ENCODE results near the gene GASK1A.

GASK1A gene

DNA sequence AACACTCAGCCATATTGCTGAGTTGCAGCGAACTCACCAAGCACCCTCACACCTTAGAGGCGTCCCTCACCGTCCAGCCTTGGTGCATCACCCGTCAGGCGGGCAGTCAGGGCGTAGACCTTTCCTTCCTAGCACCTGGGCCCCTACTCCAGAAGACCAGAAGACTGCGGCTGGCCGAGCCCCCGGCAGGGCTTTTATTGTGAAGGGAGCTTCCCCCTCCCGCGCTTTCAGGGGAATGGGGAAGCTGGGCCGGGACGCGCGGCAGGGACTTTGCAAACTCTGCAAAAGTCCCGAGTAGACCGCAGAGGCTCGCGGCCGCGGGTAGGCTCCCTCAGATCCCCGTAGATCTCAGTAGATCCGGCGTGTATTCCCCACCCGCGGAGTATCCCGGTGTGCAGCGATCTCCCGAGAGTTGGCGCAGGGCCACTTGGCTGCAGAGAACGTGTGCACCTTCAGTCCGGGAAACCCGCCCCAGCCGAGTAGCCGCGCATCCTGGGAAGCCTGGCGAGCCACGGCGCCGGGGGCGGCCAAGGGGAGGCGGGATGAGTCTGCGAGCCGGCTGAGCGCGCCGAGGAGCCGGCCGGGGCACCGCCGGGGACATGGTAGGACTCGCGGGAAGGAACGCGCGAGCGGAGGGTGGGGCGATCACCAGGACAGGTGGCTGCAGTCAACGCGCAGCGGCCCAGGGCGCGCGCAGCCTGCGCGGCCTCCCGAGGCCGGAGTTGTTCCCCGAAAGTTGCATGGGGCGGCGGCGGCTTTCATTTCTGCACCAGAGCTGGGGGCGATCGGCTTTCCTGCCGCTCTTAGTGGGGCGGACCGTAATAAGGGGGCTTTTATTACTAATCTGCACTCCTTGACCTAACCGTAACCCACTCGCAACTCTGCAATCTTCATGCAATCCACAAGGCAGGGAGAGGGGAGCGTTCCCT lies at the start of gene GASK1A:
Gene GASK1A (plus strand): TSS at position 268 of the 929 bp plus-strand sequence. CDS start 332 bp downstream, at position 600.
- peak within 1 kb of the TSS in 7 of 11 experiments; percentile 43 to 57 (median 50); a peak in 9 of 22 replicates for H3K9ac ChIP-seq
- H3K4me2 ChIP-seq: peak within 1 kb of the TSS; percentile 88 to 99 (median 92)
- TF ChIP-seq Cebpa-rat (IDR thresholded peaks at IDR 0.05): no peak
- H3K27me3 ChIP-seq: peaks cover 41 to 51% (median 48%) of the 10 kb centered on the region in 11 experiments
- peaks cover 3 to 12% (median 8%) of the 10 kb centered on the region in 10 experiments; a peak in 16 of 20 replicates for H3K4me1 ChIP-seq
- peaks cover 0 to 5% (median 0%) of the 10 kb centered on the region in 11 experiments; a peak in 2 of 22 replicates for H4K20me1 ChIP-seq
- H3K4me3 ChIP-seq: peak within 1 kb of the TSS; percentile 53 to 75 (median 63)
- no peak within 1 kb of the TSS for H3K27ac ChIP-seq
- H3K36me3 ChIP-seq: 0 out of 22 replicates have a peak, but pooled peaks cover 0 to 1% (median 0%) of the 10 kb centered on the region in 11 experiments
- peaks cover 29 to 49% (median 32%) of the 10 kb centered on the region in 11 experiments for H3K9me3 ChIP-seq (replicated peaks in 1 of 11)

DNA sequence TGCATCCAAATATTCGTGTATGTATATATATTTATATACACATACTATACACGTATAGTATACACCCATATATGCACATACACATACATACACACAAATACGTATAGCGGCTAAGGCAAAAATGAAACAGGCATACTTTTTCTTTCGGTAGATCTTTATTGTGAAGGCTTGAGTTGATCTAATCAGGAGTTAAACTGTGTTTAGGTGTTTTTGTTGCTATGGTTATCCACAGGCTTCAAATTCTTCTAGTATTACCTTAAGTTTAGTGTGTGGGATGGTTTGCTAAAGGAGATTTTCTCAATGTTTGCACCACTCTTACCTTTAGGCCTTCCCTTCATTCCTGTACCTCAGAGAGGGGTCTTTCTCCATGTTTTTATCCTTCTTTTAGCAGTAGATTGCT lies 45.0 kb upstream of the GASK1A start:
- H3K27ac ChIP-seq: no peak overlapping the region
- H3K4me1 ChIP-seq: no peaks in the 10 kb centered on the region
- H3K36me3 ChIP-seq: no peaks in the 10 kb centered on the region
- peaks cover 0 to 8% (median 3%) of the 10 kb centered on the region in 11 experiments; a peak in 4 of 22 replicates for H3K9me3 ChIP-seq (replicated peaks in 1 of 11)
- no peak overlapping the region for H3K9ac ChIP-seq
- no peaks in the 10 kb centered on the region for H3K27me3 ChIP-seq
- TF ChIP-seq Cebpa-rat (IDR thresholded peaks at IDR 0.05): no peak
- no peaks in the 10 kb centered on the region for H4K20me1 ChIP-seq
- H3K4me3 ChIP-seq: no peak overlapping the region
- no peak overlapping the region for H3K4me2 ChIP-seq

DNA sequence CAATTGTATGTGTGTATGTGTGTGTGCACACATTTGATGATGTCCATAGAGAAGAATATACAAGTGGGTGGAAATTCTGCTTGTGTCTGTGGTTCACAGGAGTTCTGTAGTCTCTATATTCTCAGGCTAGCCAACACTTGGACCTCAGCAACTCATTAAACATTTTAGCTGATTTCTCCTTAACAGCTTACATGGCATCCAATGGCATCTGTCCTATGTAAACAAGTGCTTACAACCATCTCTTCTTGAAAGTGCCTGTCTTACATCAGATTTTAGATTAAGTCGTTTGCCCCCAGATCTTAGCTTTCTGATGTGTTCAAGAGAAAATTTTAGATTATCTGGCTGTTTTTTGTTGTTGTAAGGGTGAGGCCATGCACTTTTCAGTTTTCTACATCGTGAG lies 44.2 kb upstream of the GASK1A start:
- Histone ChIP-seq H3K36me3 (no peaks in the 10 kb centered on the region), H3K27ac (no peak overlapping the region), H3K9ac (no peak overlapping the region), H3K4me1 (no peaks in the 10 kb centered on the region), H3K9me3 (replicated peaks in 1 of 11) (peaks cover 0 to 8% (median 3%) of the 10 kb centered on the region in 11 experiments; a peak in 4 of 22 replicates), H3K27me3 (no peaks in the 10 kb centered on the region), H3K4me2 (no peak overlapping the region), H4K20me1 (no peaks in the 10 kb centered on the region), H3K4me3 (no peak overlapping the region)
- TF ChIP-seq Cebpa-rat (IDR thresholded peaks at IDR 0.05): no peak

DNA sequence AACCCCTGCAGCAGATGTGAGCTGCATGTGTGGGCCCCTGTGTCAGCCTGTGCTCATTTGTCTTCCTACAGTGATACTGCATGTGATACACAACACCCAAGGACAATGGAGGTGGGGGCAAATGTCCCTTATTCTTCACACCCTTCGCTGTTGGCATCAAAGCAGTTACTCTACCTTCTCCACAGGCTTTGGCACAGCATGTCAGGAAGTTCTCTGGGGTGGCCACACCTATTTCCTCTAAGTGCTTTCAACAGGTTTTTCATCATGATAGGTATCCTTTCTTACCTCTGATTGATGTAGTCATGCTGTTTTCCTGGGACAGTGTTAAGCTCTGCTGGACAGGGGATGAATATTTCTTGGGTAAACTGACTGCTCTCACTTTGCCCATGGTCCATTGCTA lies 43.6 kb upstream of the GASK1A start:
- Histone ChIP-seq H3K36me3 (no peaks in the 10 kb centered on the region), H4K20me1 (no peaks in the 10 kb centered on the region), H3K9ac (no peak overlapping the region), H3K4me3 (no peak overlapping the region), H3K4me1 (no peaks in the 10 kb centered on the region), H3K27me3 (no peaks in the 10 kb centered on the region), H3K4me2 (no peak overlapping the region), H3K9me3 (replicated peaks in 1 of 11) (peaks cover 0 to 8% (median 3%) of the 10 kb centered on the region in 11 experiments; a peak in 4 of 22 replicates), H3K27ac (no peak overlapping the region)
- TF ChIP-seq Cebpa-rat (IDR thresholded peaks at IDR 0.05): no peak

DNA sequence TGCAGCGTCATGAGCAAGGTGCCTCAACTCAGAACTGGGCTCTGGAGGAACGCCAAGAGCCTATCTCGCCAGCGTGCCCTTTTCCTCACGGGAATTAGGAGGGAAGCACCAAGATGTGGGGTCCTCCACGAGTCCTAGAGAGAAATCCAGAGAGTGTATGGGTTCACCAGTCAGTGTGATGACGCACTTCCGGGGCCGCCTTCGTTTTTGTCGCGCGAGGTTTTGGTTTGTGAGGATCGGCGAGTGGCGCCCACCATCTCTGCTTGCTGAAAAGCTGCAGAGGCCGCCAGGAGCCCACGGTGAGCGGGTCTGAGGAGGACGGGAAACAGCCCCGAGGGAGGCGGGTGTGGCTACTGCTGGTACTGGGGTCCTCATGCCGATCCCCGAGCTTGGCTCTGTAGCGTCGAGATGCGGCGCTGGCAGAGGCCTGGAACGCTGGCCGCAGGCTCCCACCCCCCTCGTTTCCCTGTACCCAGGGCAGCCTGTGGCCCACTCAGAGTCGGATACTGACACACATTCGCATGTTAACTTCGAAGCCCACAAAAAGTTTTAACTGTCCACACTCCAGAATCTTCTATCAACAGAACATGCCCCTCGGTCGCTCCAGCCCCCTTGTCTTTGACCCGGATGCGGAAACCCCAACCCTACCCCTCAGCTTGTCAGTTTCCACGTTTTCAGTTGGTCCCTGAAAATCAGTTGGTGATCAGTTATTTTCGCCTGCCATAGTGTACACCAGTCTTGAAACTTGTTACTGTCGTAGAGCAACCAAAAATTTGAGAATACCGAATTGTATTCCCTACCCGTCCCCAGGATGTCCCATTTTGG lies 42.7 kb upstream of the GASK1A start:
- Histone ChIP-seq H3K4me3 (no peak overlapping the region), H3K4me2 (no peak overlapping the region), H3K27me3 (no peaks in the 10 kb centered on the region), H3K9me3 (replicated peaks in 1 of 11) (peaks cover 0 to 8% (median 3%) of the 10 kb centered on the region in 11 experiments; a peak in 4 of 22 replicates), H3K4me1 (no peaks in the 10 kb centered on the region), H3K9ac (no peak overlapping the region), H3K27ac (no peak overlapping the region), H3K36me3 (no peaks in the 10 kb centered on the region), H4K20me1 (no peaks in the 10 kb centered on the region)
- TF ChIP-seq Cebpa-rat (IDR thresholded peaks at IDR 0.05): no peak

DNA sequence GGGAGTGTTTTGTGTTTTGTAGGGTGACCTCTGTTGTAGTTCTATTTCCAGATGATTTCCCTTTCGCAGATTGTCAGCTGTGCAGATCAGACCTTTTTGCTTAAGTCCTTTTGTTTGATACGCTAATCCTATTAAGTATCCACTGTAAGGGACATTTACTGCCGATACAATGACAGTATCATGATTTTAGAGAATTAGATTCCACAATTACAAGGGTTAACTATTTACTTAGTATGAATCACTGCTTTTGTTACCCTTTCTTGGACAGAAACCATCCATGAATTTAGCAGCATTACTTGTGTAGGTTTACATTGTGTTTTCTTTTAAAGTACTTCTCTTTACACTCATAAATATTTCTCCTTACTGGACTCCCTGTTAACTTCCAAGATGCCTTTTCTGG lies 41.8 kb upstream of the GASK1A start:
- Histone ChIP-seq H3K27ac (no peak overlapping the region), H3K4me1 (no peaks in the 10 kb centered on the region)
- no peak for TF ChIP-seq Cebpa-rat (IDR thresholded peaks at IDR 0.05)

DNA sequence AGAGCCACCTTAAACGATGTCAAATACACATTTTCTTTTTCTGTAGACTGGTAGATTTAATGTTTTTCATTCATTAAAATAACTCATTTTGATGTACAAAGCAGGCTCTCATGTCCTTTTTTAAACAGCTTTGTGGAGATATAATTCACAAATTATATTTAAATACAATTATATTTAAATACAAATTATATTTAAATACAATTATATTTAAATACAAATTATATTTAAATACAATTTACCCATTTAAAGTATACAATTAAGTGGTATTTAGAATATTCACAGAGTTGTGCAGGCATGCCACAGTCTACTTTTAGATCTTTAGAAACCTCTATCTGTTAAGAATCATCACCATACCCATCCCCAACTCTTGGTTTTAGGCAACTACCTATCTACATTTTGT lies 36.4 kb upstream of the GASK1A start:
- Histone ChIP-seq H4K20me1 (no peaks in the 10 kb centered on the region), H3K4me1 (no peaks in the 10 kb centered on the region), H3K27ac (no peak overlapping the region), H3K4me2 (no peak overlapping the region), H3K9ac (no peak overlapping the region), H3K27me3 (no peaks in the 10 kb centered on the region), H3K36me3 (no peaks in the 10 kb centered on the region), H3K4me3 (no peak overlapping the region), H3K9me3 (replicated peaks in 1 of 11) (no peaks in the 10 kb centered on the region)
- no peak for TF ChIP-seq Cebpa-rat (IDR thresholded peaks at IDR 0.05)

More for the DNA sequence above, 41.8 kb upstream of the GASK1A start:
- H3K27me3 ChIP-seq: no peaks in the 10 kb centered on the region
- H3K9ac ChIP-seq: no peak overlapping the region
- no peak overlapping the region for H3K4me3 ChIP-seq
- H4K20me1 ChIP-seq: no peaks in the 10 kb centered on the region
- H3K4me2 ChIP-seq: no peak overlapping the region
- H3K9me3 ChIP-seq (replicated peaks in 1 of 11): peaks cover 0 to 8% (median 3%) of the 10 kb centered on the region in 11 experiments; a peak in 4 of 22 replicates
- H3K36me3 ChIP-seq: no peaks in the 10 kb centered on the region

DNA sequence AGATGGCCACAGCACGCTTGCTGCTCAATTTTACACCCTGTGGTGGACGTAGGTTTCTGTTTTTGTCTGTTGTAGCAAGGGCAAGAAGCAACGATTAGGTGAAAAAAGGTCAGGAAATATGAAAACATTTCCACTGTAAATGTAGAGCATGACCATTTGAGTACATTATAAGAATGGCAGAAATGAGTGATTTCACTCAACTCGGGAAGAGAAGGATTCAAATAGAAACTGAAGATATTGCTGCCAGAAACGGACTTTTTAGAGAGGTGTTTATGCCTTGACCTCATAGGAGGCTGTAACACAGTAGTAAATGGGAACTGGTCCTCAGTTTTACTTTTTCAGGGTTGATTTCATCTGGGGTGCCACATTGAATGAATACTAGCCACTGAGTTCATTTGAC lies 33.1 kb upstream of the GASK1A start:
- no peaks in the 10 kb centered on the region for H3K9me3 ChIP-seq (replicated peaks in 1 of 11)
- no peaks in the 10 kb centered on the region for H4K20me1 ChIP-seq
- no peaks in the 10 kb centered on the region for H3K36me3 ChIP-seq
- H3K9ac ChIP-seq: no peak overlapping the region
- no peak overlapping the region for H3K4me2 ChIP-seq
- no peak overlapping the region for H3K4me3 ChIP-seq
- H3K4me1 ChIP-seq: no peaks in the 10 kb centered on the region
- no peak for TF ChIP-seq Cebpa-rat (IDR thresholded peaks at IDR 0.05)
- H3K27me3 ChIP-seq: no peaks in the 10 kb centered on the region
- H3K27ac ChIP-seq: no peak overlapping the region

DNA sequence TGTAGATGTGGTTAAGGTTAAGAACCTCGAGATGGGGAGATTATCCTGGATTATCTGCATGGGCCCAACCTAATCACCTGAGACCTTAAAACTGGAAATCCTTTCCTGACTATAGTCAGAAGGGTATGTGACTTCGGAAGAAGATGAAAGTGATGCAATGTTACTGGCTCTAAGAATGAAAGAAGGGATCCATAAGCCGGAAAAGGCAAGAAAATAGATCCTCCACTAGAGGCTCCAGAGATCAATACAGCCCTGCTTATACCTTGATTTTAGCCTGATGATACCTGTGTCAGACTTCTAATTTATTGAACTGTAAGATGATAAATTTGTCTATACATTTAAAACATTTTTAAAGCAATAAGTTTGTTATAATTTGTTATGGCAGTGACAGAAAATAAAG lies 21.5 kb upstream of the GASK1A start:
- H3K27ac ChIP-seq: no peak overlapping the region
- no peaks in the 10 kb centered on the region for H3K9me3 ChIP-seq (replicated peaks in 1 of 11)
- no peak for TF ChIP-seq Cebpa-rat (IDR thresholded peaks at IDR 0.05)

More for the DNA sequence above, 21.5 kb upstream of the GASK1A start:
- Histone ChIP-seq H3K36me3 (no peaks in the 10 kb centered on the region), H3K4me3 (no peak overlapping the region), H3K9ac (no peak overlapping the region), H3K4me2 (no peak overlapping the region), H3K27me3 (no peaks in the 10 kb centered on the region), H3K4me1 (no peaks in the 10 kb centered on the region), H4K20me1 (no peaks in the 10 kb centered on the region)

Data from BLaER1 treated with 17β-estradiol and CSF1 and Interleukin-3, amounts not matched to agents 10 nM and 100 nM (cell line).